ENCODE data around the gene MAN1A1.

DNA sequence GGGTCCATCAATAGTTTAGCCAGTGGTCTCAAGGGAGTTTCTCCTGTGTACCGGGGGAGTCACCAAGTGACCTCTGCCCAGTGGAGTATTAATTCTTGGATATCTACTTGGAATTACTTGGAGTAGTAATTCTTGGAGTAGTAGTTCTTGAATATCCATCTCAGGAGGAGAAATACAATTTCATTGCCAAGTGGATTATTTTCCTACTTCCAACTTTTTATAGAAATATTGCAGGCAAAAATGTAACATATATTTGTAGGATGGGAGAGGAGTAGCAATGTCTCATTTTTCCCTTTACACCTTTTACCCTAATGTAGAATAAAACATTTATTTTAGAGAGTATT is 179.5 kb downstream of the MAN1A1 start:
- TF ChIP-seq RAD21 (conservative IDR thresholded peaks at IDR 0.05) (no peak), POLR2AphosphoS5 (IDR thresholded peaks at IDR 0.05) (no peak), EP300 (conservative IDR thresholded peaks at IDR 0.05; ENCODE audit: poor library complexity, severe bottlenecking) (no peak)
- TF ChIP-seq, protein P1, sequence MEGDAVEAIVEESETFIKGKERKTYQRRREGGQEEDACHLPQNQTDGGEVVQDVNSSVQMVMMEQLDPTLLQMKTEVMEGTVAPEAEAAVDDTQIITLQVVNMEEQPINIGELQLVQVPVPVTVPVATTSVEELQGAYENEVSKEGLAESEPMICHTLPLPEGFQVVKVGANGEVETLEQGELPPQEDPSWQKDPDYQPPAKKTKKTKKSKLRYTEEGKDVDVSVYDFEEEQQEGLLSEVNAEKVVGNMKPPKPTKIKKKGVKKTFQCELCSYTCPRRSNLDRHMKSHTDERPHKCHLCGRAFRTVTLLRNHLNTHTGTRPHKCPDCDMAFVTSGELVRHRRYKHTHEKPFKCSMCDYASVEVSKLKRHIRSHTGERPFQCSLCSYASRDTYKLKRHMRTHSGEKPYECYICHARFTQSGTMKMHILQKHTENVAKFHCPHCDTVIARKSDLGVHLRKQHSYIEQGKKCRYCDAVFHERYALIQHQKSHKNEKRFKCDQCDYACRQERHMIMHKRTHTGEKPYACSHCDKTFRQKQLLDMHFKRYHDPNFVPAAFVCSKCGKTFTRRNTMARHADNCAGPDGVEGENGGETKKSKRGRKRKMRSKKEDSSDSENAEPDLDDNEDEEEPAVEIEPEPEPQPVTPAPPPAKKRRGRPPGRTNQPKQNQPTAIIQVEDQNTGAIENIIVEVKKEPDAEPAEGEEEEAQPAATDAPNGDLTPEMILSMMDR (IDR thresholded peaks at IDR 0.05; ENCODE audit: poor library complexity, severe bottlenecking) = no peak

Data from neural cell (in vitro differentiated cells).